Testis (tissue), 3 donors: ENCODE data around the gene SLC22A12. TPM values are rescaled to one million over a fixed set of nuclear protein-coding genes. Genes with fewer than 3 reads are reported as not detected.

Experiments used
- DNase-seq: peaks from one replicate; pipeline ENCODE4 v3.0.0-alpha.2; 2019
- H3K27ac ChIP-seq, 2 donors: fragments of 200-600 bp; sonication (generic); one replicate each; pipeline ENCODE4 v1.5.1; 2019
- H3K27me3 ChIP-seq: fragments of 200-600 bp; sonication (generic); one replicate; pipeline ENCODE4 v1.5.1; 2019
- H3K36me3 ChIP-seq: fragments of 200-600 bp; sonication (generic); one replicate; pipeline ENCODE4 v1.5.1; 2017; ENCODE audit warnings: low read depth; ENCODE audit errors: missing control alignments
- H3K4me1 ChIP-seq: fragments of 200-600 bp; sonication (generic); one replicate; pipeline ENCODE4 v1.5.1; 2019
- H3K4me3 ChIP-seq, 2 donors: fragments of 200-600 bp; sonication (generic); one replicate each; pipeline ENCODE4 v1.5.1; 2017 to 2019
- H3K9me3 ChIP-seq: fragments of 200-600 bp; sonication (generic); one replicate; pipeline ENCODE4 v1.5.1; 2017
- POLR2A ChIP-seq: fragments of 450-650 bp; IDR thresholded peaks from one replicate; pipeline ENCODE4 v1.6.1; 2017; ENCODE audit warnings: antibody characterized with exemption, mild to moderate bottlenecking, moderate library complexity
- WGBS, 2 donors: methylation state at CpG; one replicate each; pipeline ENCODE4 v1.1.5; 2018; 5-methylcytosine and 5-hydroxymethylcytosine counted together
- intact Hi-C: fragments of 100-400 bp; cut with DNase I; formaldehyde crosslinking; loops from one replicate; pipeline ENCODE4 v1.15.1; 2023; ENCODE audit warnings: low total_unique reads
- polyA plus RNA-seq: library from polyadenylated mRNA; stranded (reverse); fragments of 350-450 nt; fragmentation: Illumina TruSeq; extraction: RNeasy Lipid Tissue Mini Kit (QIAGEN cat#74804); gene quantifications from one replicate; pipeline ENCODE4 v1.2.3, GENCODE V29; 2014; ENCODE audit warnings: low read depth, low replicate concordance; ENCODE audit not compliant: insufficient read depth
- total RNA-seq, 2 donors: library from RNA; depleted of rRNA; stranded (reverse); fragments of >200 nt; gene quantifications; one replicate each; pipeline ENCODE4 v1.2.3, GENCODE V29; 2016
- TF ChIP-seq, protein P1 (sequence below), 3 experiments: fragments of 450-650 bp in 2 of 3; fragments of 200-600 bp in 1 of 3; sonication (generic) in 1 of 3; IDR thresholded peaks; one replicate each; pipeline ENCODE4 v1.5.1; 2016 to 2019; ENCODE audit warnings: antibody characterized with exemption in 3 of 3, mild to moderate bottlenecking in 2 of 3, moderate library complexity in 1 of 3

SLC22A12 gene
- total and polyA plus RNA-seq, 3 donors from 2014 or later, result not detected

GRCh38 chr11:64609436-64610047 is 18.5 kb downstream of the SLC22A12 start:
- H3K4me3 ChIP-seq, result no peak overlapping the region
- no peaks in the 10 kb centered on the region for H3K36me3 ChIP-seq
- 48 to 71% methylated on average over 5 of the region's 5 CpGs for WGBS, 2 donors
- TF ChIP-seq, protein P1, sequence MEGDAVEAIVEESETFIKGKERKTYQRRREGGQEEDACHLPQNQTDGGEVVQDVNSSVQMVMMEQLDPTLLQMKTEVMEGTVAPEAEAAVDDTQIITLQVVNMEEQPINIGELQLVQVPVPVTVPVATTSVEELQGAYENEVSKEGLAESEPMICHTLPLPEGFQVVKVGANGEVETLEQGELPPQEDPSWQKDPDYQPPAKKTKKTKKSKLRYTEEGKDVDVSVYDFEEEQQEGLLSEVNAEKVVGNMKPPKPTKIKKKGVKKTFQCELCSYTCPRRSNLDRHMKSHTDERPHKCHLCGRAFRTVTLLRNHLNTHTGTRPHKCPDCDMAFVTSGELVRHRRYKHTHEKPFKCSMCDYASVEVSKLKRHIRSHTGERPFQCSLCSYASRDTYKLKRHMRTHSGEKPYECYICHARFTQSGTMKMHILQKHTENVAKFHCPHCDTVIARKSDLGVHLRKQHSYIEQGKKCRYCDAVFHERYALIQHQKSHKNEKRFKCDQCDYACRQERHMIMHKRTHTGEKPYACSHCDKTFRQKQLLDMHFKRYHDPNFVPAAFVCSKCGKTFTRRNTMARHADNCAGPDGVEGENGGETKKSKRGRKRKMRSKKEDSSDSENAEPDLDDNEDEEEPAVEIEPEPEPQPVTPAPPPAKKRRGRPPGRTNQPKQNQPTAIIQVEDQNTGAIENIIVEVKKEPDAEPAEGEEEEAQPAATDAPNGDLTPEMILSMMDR (IDR thresholded peaks at IDR 0.05), result no peak
- TF ChIP-seq POLR2A, result no peak
- peak; percentile 44 for DNase-seq
- intact Hi-C loops, result no loop called here
- peak overlapping the region; percentile 65 to 81 for H3K27ac ChIP-seq
- H3K4me1 ChIP-seq, result peaks cover 38% of the 10 kb centered on the region
- no peaks in the 10 kb centered on the region for H3K27me3 ChIP-seq
- H3K9me3 ChIP-seq, result no peaks in the 10 kb centered on the region

DNA sequence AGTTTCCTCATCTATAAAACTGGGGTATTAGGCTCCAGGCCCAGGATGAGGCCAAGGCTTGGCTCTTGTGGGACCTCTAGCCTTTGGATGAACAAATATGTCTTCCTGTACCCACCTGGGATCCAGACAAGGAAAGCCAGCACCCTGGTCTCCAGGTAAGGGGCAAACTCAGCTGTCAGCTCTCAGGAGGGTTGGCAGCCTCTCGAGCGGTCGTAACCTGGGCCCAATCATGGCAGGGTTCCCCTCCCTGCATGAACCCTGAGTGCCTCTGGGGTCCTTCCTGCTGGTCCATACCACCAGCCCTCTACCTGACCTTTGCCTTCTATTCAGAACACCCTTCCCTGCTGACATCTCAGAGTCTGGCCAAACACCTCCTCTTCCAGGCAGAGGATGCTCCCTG is 19.6 kb downstream of the SLC22A12 start:
- TF ChIP-seq POLR2A, result no peak
- TF ChIP-seq, protein P1 (IDR thresholded peaks at IDR 0.05), result no peak
- Histone ChIP-seq H3K36me3 (no peaks in the 10 kb centered on the region), H3K4me3 (no peak overlapping the region), H3K27me3 (no peaks in the 10 kb centered on the region), H3K9me3 (no peaks in the 10 kb centered on the region), H3K27ac (no peak overlapping the region), H3K4me1 (peaks cover 38% of the 10 kb centered on the region)
- WGBS, 2 donors, result 94% methylated on average over 3 of the region's 3 CpGs; no CpG with 5 or more reads in 1 of the 2 donors
- intact Hi-C loops, result no loop called here
- no peak for DNase-seq

- intact Hi-C loops, result no loop called here
- H3K27ac ChIP-seq, result no peak overlapping the region
- no peaks in the 10 kb centered on the region for H3K36me3 ChIP-seq
- no peak overlapping the region for H3K4me3 ChIP-seq
- TF ChIP-seq POLR2A, result no peak
- TF ChIP-seq, protein P1 (IDR thresholded peaks at IDR 0.05), result no peak
- no peak for DNase-seq
- H3K4me1 ChIP-seq, result peaks cover 38% of the 10 kb centered on the region
- WGBS, 2 donors, result 83 to 85% methylated on average over 2 of the region's 2 CpGs
- H3K27me3 ChIP-seq, result no peaks in the 10 kb centered on the region
- no peaks in the 10 kb centered on the region for H3K9me3 ChIP-seq
These were observed 20.2 kb downstream of the SLC22A12 start for GRCh38 chr11:64611176-64611575.

GRCh38 chr11:64611869-64612646 is 21.0 kb downstream of the SLC22A12 start:
- no peak overlapping the region for H3K27ac ChIP-seq
- H3K36me3 ChIP-seq, result no peaks in the 10 kb centered on the region
- WGBS, 2 donors, result 65 to 68% methylated on average over 5 to 11 of the region's 11 CpGs
- TF ChIP-seq, protein P1 (IDR thresholded peaks at IDR 0.05), result no peak
- no peak for TF ChIP-seq POLR2A
- no peaks in the 10 kb centered on the region for H3K27me3 ChIP-seq
- intact Hi-C loops, result no loop called here
- H3K9me3 ChIP-seq, result no peaks in the 10 kb centered on the region
- peaks cover 34% of the 10 kb centered on the region for H3K4me1 ChIP-seq
- no peak overlapping the region for H3K4me3 ChIP-seq
- no peak for DNase-seq
